Measurements from ENCODE around the gene CAMTA1. TPM values are rescaled to one million over a fixed set of nuclear protein-coding genes. Genes with fewer than 3 reads are reported as not detected.
"Not testable (repeated sequence)": the region's sequence is repeated elsewhere in the genome, so short reads cannot be mapped to it uniquely, and the experiment has no call there.

Gene CAMTA1
- total RNA-seq, 2 donors from 2014 or later = 36.7 to 51.9 TPM

DNA sequence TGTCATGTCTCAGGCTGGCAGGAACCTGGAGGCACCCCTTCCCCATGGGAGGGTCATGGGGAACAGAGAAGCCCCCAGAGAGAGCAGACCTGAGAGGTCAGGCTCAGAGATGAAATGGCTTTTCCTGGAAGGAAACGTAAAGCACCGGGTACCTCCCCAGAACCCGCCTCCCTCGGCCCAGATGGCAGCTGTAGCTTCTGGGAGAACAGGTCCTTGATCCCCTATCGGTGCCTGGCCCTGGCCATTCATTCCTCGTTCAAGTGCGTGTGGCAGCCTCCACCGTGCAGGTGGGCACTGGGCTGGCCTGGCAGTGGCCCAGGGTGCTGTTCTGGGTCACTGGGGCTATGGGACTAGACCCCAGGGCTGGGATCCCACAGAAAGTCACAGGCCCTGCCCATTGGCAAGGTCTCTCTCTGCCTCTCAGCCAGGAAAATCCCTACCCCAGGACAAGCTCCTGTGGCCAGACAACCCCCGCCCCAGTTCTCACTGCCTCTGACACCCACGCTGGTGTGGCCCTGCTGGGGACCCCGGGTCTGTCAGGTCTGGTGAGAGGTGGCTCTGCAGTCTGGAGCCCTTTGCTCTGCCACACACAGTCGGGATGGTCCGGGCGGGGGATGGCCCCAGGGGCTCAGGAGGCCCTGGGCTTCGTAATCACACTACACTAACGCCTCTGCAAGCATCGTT, 802.7 kb downstream of the CAMTA1 start:
- Mint-ChIP-seq H3K36me3 (ENCODE audit: low read depth) (no peaks in the 10 kb centered on the region), H3K9me3 (no peaks in the 10 kb centered on the region), H3K4me1 (no peaks in the 10 kb centered on the region), H3K4me3 (no peak overlapping the region), H3K27me3 (peaks cover 10% of the 10 kb centered on the region), H3K27ac (no peak overlapping the region)
- no peak for ATAC-seq (replicated peaks)

GRCh38 chr1:7588457-7588827, 803.2 kb downstream of the CAMTA1 start:
- Mint-ChIP-seq H3K9me3 (no peaks in the 10 kb centered on the region), H3K36me3 (ENCODE audit: low read depth) (no peaks in the 10 kb centered on the region), H3K4me1 (no peaks in the 10 kb centered on the region), H3K27me3 (peaks cover 10% of the 10 kb centered on the region), H3K27ac (no peak overlapping the region), H3K4me3 (no peak overlapping the region)
- ATAC-seq (replicated peaks) = no peak

GRCh38 chr1:7589080-7589735, 804.0 kb downstream of the CAMTA1 start:
- Mint-ChIP-seq H3K27ac (no peak overlapping the region), H3K27me3 (peaks cover 10% of the 10 kb centered on the region), H3K4me1 (no peaks in the 10 kb centered on the region), H3K9me3 (no peaks in the 10 kb centered on the region), H3K4me3 (no peak overlapping the region), H3K36me3 (ENCODE audit: low read depth) (no peaks in the 10 kb centered on the region)
- ATAC-seq (replicated peaks) = no peak

- Mint-ChIP-seq H3K36me3 (ENCODE audit: low read depth) (no peaks in the 10 kb centered on the region), H3K27ac (no peak overlapping the region), H3K27me3 (peaks cover 9% of the 10 kb centered on the region), H3K9me3 (no peaks in the 10 kb centered on the region), H3K4me3 (no peak overlapping the region), H3K4me1 (no peaks in the 10 kb centered on the region)
- no peak for ATAC-seq (replicated peaks)
These were observed 804.6 kb downstream of the CAMTA1 start for GRCh38 chr1:7589774-7590425.

DNA sequence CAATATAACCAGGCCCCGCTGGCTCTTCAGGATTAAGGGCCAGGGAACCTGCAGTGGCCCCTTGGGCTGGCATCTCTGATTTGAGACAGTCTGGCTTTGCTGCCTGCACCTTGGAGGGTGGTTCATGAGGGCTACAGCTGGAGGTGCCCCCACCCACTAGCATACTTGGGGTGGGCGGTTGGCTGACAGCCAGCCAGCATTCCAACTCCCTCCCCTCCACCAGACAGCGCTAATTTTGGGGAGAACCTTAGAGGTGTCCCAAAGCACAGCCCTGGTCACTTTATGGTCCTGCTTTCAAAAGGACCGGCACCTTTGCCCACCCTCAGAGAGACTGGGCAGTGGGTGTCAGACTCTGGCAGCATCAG, 805.2 kb downstream of the CAMTA1 start:
- Mint-ChIP-seq H3K4me3 (no peak overlapping the region), H3K27ac (no peak overlapping the region), H3K36me3 (ENCODE audit: low read depth) (no peaks in the 10 kb centered on the region), H3K27me3 (peaks cover 3% of the 10 kb centered on the region), H3K9me3 (no peaks in the 10 kb centered on the region), H3K4me1 (no peaks in the 10 kb centered on the region)
- no peak for ATAC-seq (replicated peaks)

GRCh38 chr1:7591565-7591964, 806.3 kb downstream of the CAMTA1 start:
- H3K36me3 Mint-ChIP-seq (ENCODE audit: low read depth) = no peaks in the 10 kb centered on the region
- H3K4me1 Mint-ChIP-seq = no peaks in the 10 kb centered on the region
- H3K4me3 Mint-ChIP-seq = no peak overlapping the region
- no peak overlapping the region for H3K27ac Mint-ChIP-seq
- no peaks in the 10 kb centered on the region for H3K9me3 Mint-ChIP-seq
- no peak for ATAC-seq (replicated peaks)
- peaks cover 3% of the 10 kb centered on the region for H3K27me3 Mint-ChIP-seq

DNA sequence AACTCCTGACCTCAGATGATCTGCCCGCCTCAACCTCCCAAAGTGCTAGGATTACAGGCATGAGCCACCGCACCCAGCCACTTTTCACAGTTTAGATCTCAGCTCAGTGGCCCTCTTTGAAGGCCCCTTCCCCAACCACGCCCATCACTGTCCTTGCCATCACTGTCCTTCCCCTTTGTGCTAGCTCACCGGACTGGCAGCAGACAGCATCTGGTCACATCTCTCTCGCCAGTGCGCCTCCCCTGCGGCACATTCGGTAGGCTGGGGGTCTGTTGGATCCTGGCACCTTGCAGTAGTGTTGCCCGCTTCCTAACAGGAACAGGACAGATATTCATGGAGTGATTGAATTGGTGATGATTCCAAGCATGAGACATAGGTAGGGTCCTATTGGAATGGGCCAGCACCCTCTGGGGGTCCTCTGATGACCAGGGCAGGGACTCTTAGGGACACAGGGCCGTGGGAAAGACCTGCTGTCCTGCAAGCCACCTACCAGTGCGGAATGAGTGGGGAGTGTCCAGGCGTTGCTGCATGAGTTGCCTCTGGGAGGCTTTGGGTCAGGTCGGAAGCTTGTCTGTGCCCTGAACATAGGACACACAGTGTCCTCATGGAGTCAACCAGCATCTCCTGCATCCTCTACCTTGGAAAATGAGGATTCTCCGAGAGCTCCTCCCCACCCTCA, 807.0 kb downstream of the CAMTA1 start:
- no peaks in the 10 kb centered on the region for H3K36me3 Mint-ChIP-seq (ENCODE audit: low read depth)
- H3K4me1 Mint-ChIP-seq = no peaks in the 10 kb centered on the region
- peaks cover 3% of the 10 kb centered on the region for H3K27me3 Mint-ChIP-seq
- no peak overlapping the region for H3K4me3 Mint-ChIP-seq
- no peak for ATAC-seq (replicated peaks)
- no peak overlapping the region for H3K27ac Mint-ChIP-seq
- no peaks in the 10 kb centered on the region for H3K9me3 Mint-ChIP-seq

- Mint-ChIP-seq H3K4me3 (no peak overlapping the region), H3K27ac (no peak overlapping the region), H3K9me3 (no peaks in the 10 kb centered on the region), H3K27me3 (peaks cover 3% of the 10 kb centered on the region), H3K36me3 (ENCODE audit: low read depth) (no peaks in the 10 kb centered on the region), H3K4me1 (no peaks in the 10 kb centered on the region)
- no peak for ATAC-seq (replicated peaks)
These were observed 808.9 kb downstream of the CAMTA1 start for GRCh38 chr1:7594002-7594713.

- Mint-ChIP-seq H3K4me3 (no peak overlapping the region), H3K9me3 (no peaks in the 10 kb centered on the region), H3K4me1 (no peaks in the 10 kb centered on the region), H3K27me3 (peaks cover 3% of the 10 kb centered on the region), H3K27ac (no peak overlapping the region), H3K36me3 (ENCODE audit: low read depth) (no peaks in the 10 kb centered on the region)
- ATAC-seq (replicated peaks) = no peak
These were observed 809.6 kb downstream of the CAMTA1 start for GRCh38 chr1:7594714-7595295.

DNA sequence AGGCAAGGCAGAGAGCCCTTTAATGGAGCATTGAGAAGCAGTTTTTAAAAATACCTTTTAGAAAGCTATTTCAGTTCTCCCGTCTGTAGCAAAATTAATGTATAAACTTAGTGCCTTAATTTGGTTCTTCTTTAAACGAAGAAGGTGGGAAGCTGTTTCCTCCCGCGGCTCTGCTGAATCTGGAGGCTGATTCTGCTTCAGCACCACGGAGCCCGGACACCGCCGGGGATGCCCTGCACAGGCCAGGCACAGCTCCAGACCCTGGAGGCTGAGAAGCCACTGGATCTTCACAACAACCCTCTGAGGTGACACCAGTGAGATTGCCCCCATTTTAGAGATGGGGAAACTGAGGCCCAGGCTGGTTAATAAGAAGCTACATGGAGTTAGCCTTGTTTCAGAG, 810.1 kb downstream of the CAMTA1 start:
- Mint-ChIP-seq H3K27me3 (peaks cover 3% of the 10 kb centered on the region), H3K27ac (no peak overlapping the region), H3K4me3 (no peak overlapping the region), H3K9me3 (no peaks in the 10 kb centered on the region), H3K4me1 (no peaks in the 10 kb centered on the region), H3K36me3 (ENCODE audit: low read depth) (no peaks in the 10 kb centered on the region)
- no peak for ATAC-seq (replicated peaks)

DNA sequence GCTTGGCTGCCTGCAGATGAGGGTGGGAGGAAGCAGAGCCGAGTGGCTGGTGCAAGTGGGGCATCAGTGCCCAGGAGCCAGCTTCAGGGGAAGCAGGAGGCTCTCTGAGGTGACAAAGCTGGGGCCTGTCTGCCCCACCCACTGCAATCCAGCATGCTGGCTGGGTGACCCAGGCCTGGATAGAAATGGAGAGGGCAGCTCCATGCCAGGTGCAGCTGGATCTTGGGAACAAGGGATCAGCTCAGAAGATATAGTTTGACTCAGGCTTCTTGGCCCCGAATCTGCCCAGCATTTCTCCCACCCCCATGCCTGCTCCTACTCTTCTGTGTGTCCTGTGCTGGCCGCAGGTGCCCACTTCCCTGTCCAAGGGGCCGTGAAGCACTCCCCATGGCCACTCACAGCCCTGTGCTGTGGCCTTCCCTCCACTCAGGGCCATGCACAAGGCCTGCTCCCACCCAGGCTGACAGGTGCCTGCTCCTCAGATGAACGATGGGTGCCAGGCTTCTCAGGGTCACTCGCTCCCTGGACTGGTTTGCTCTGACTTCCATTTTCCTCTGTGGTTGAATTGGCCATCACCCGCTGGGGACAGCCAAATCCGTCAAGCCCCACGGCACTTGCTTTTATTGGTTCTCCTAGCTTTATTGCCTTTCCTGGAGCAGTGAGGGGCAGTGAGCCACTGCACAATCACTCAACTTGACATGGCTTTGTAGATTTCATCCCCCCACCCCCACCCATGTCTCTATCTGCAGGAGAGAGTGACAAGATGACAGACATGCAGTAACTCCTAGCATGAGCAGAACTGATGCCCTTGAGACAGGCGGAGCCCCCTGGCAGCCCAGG, 811.1 kb downstream of the CAMTA1 start:
- peaks cover 3% of the 10 kb centered on the region for H3K27me3 Mint-ChIP-seq
- no peak overlapping the region for H3K4me3 Mint-ChIP-seq
- no peaks in the 10 kb centered on the region for H3K36me3 Mint-ChIP-seq (ENCODE audit: low read depth)
- H3K9me3 Mint-ChIP-seq = no peaks in the 10 kb centered on the region
- H3K27ac Mint-ChIP-seq = no peak overlapping the region
- no peak for ATAC-seq (replicated peaks)
- H3K4me1 Mint-ChIP-seq = no peaks in the 10 kb centered on the region

DNA sequence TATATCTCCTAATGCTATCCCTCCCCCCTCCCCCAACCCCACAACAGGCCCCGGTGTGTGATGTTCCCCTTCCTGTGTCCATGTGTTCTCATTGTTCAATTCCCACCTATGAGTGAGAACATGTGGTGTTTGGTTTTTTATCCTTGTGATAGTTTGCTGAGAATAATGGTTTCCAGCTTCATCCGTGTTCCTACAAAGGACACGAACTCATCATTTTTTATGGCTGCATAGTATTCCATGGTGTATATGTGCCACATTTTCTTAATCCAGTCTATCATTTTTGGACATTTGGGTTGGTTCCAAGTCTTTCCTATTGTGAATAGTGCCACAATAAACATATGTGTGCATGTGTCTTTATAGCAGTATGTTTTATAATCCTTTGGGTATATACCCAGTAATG, 812.8 kb downstream of the CAMTA1 start:
- H3K27me3 Mint-ChIP-seq; ATAC-seq (replicated peaks); H3K36me3 Mint-ChIP-seq (ENCODE audit: low read depth); H3K27ac Mint-ChIP-seq; H3K4me1 Mint-ChIP-seq; H3K9me3 Mint-ChIP-seq; H3K4me3 Mint-ChIP-seq: not testable (repeated sequence)

GRCh38 chr1:7604906-7605305, 819.7 kb downstream of the CAMTA1 start:
- not testable (repeated sequence) for ATAC-seq (replicated peaks); H3K36me3 Mint-ChIP-seq (ENCODE audit: low read depth); H3K4me1 Mint-ChIP-seq; H3K27ac Mint-ChIP-seq; H3K9me3 Mint-ChIP-seq; H3K4me3 Mint-ChIP-seq
- peaks cover 29% of the 10 kb centered on the region for H3K27me3 Mint-ChIP-seq

Measured in activated T-helper 17 cell treated with anti-CD3 and anti-CD28 coated beads, Interleukin-2, amount 50 U/mL, for 72 hours (primary cell).